Measurements from ENCODE around the gene SCML2. TPM values are rescaled to one million over a fixed set of nuclear protein-coding genes. Genes with fewer than 3 reads are reported as not detected.
"Not testable (repeated sequence)": the region's sequence is repeated elsewhere in the genome, so short reads cannot be mapped to it uniquely, and the experiment has no call there.

The SCML2 gene
- total RNA-seq, 1 experiment from 2014 or later = 5.9 TPM

DNA sequence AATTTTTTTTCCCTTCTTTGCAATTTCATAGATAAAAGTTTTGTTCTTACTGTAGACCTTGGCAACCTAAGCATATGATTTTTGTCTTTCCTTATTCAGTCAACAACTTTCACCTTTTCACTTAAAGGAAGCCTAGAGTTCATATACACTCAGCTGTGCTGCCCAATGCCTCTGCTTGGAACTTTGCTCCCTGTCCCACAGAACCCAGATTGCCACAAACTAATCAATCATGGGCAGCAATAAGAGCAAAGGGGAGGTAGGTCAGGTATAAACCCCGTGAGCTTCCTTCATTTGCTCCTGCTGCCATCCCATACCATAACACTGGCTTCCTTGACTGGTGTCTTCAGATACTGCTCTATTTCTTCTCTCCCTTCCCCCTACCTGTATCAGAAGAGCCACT is 82.8 kb downstream of the SCML2 start:
- DNase-seq (ENCODE audit: low read depth) = no peak

DNA sequence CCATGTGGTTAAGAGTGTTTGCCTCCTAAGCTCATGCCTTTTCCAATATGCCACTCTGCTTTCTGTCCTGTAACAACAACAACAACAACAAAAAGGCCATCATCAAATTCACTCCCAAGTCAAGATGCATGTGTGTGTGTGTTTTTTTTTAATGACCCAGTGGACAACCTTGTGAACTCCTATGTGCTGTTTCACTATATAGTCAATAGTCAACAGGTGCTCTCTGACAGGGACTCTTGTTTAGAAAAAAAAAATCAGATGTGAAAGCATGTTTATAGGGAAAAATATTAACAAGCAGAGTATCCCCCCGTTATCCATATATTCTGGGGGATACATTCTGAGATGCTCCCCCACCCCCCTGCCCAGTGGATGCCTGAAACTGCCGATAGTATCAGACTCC is 83.2 kb downstream of the SCML2 start:
- DNase-seq (ENCODE audit: low read depth) = no peak

DNA sequence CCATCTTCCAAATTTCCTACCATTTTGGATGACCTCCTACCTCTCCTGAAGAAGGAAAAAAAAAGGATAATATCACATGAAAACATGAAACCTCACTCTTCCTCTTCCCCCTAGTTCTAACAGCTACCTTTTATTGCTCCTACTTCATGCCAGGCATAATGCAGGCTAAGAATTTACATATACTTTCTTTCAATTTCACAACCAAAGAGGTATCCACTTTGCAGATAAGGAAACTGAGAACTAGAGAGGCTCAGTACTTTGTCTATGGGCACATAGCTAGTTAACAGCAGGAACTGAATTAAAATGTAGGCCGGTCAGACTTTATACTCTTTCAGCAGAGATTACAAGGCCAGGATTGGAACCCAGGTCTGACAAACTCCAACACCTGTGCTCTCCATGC is 99.4 kb downstream of the SCML2 start:
- no peak for DNase-seq (ENCODE audit: low read depth)

DNA sequence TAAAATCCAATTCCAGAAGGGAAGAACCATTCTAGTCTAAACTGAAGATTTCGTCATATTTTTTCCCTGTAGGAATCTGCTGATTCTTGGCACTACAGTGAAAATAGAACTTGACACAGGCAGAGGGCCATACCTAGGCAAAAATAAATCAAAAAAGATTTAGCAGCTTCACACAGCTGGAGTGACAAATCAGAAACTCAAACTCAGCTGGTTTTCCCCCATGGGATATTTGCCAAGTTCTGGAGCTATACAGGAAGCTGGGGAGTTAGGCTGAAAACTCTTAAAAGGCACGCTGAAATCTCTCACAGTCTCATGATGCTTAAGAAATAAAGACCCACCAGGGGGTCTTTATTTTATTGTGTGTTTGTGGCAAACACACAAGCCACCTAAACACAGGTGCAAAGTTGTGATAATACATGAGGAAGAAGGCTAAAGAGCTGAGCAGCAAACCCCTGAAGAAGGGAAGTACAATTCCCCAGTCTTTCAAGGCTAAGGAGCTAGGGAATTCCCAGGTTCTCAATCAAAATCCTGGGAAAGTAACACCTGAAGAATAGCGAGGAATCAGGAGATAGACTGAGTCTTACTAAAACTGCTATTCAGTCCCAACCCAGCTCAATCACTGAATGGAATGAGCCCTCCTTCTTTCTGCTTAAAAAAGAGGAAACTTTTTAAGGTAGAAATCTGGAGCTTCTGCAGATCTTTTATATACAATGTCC is 101.7 kb downstream of the SCML2 start:
- no peak for DNase-seq (ENCODE audit: low read depth)

DNA sequence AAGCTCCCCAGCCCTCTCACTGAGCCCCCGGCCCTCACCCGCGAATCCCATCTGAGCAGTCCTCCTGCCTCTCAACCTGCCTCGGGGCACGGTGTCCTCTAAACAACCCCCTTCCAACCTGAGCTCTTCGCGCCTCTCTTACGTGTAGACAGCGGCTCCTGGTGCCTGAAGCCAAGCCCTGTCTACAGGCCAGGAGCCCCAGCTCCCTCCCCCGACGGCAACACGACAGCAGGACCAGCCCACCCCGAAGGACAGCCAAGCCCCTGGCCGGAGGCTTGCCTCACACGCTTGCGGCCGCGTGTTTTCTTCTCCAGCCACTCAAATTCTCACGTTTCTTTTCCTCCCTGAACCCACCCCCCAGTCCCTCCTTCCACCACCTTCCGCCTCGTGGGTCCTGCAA is 124.8 kb downstream of the SCML2 start:
- DNase-seq (ENCODE audit: low read depth) = not testable (repeated sequence)

DNA sequence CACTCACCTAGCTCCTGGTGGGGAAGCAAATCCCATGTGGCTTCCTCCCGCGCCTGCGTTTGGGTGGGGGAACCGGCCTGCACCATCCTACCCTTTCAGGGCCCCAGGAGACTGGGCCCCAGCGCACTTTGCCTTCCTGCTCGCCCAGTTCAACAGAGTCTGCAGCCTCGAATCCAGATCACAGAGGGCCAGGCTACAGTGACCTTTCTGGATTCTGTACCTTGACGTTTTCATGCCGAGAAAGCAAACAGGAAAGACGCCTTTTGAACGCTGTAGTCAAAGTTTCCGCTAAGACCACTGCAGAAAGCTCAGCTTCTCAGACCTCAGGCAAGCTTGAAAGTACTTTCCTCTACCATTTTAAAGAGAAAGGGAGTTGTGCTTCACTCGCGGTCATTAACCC is 126.4 kb downstream of the SCML2 start:
- no peak for DNase-seq (ENCODE audit: low read depth)

DNA sequence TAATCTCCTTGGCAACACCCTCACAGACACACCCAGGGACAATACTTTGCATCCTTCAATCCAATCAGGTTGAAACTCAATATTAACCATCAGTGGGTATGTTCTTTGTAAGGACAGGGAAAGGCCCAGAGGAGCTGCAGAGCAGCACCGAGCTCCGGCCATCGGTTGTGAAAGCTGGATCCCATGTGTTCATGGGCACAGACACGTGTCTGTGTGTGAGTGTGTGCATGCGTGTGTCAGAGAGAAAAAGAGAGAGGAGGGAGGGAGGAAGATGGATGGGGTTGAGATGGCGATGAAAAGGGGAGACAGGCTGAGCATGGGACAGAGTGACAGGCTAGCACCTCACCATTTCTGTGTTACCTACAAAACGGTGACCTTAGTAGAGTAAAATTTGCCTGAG is 127.0 kb downstream of the SCML2 start:
- DNase-seq (ENCODE audit: low read depth) = no peak

DNA sequence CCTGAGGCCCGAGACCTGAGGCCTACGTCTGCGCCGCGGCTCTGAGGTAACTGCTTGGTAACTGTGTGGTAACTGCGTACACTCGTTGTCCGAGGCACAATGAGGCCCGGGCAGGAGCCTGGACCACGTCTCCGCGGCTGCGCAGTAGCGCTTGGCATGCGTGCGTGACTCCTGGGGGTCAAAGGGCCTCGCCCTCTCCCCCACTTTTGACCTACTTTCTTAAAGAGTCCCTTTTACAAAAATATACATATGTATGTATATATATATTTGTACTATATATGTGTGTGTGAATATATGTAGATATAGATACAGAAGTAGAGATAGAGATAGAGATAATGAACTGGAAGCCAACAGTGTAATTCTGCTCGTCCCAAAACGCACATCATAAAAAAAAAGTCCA is 133.7 kb downstream of the SCML2 start, which contains the start of gene BEND2:
Gene BEND2, minus strand, starts transcription at position 101 of the 400 bp plus-strand sequence. CDS start 136 bp downstream, outside the sequence.
- no peak for DNase-seq (ENCODE audit: low read depth)

DNA sequence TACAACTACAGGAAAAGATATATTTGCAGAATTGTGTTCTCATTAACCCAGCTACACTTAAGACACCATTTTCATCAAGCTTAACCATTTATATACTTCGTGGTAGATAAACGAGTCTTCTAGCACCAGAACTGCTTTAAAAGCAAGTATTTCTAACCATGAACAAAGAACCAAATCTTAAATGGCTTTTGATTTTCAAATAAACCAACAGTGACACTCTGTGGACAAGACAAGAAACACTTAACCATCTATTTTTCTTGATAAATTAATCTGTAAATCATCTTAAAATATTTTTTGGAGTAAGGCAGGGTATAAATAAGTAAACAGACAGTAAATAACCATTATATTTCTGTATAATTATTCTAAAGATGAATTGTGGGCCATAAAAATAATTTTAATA is 144.0 kb downstream of the SCML2 start:
- no peak for DNase-seq (ENCODE audit: low read depth)

DNA sequence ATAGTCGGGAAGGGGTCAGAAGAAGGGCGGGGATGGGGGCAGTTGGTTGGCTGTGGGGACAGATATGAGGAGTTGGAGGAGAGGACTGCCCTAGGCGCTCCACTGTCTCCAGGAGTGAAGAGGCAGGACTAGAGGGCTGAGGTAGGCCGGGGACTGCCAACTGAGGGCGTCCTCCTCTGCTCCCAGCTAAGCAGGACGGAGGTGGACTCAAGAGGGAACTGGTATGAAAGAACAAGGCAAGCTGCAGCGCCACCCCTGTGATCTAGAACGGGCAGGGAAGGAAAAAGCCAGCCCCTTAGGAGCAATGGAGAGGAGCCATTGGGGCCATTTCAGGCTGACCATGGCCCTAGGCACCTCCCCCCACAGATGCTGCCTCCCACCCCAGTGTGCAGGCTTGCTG is 147.8 kb downstream of the SCML2 start:
- no peak for DNase-seq (ENCODE audit: low read depth)

DNA sequence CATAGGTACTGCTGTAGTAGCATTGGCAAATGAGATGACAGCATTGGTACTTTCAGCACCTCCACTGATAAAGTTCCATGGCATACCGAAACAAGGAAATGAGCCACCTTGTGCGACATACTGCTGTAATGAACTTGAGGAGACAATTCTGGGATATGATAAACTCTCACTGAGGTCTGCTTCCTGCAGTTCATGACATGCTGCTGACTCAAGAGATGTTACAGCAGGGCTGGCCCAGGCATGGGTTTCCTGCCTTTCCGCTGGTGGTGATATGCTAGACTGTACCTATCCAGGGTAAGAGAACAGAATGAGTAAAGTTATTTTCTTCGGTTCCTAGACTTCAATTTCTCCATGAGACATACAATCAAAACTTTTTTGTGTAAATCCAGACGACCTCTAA is 150.9 kb downstream of the SCML2 start:
- peak; percentile 23 for DNase-seq (ENCODE audit: low read depth)

DNA sequence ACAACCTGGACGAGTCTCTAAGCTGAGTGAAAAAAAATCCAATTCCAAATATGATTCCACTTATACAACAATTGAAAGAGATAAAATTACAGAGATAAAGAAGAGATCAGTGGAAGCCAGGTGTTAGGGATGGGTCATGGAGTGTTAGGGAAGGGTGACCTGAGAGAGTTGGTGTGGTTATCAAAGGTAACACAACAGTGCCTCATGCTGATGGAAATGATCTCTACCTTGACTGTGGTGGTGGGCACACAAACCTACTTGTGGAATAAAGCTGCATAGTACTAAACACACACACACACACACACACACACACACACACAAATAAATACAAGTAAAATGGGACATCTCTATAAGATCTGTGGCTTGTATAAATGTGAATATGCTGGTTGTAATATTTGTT is 159.8 kb downstream of the SCML2 start:
- no peak for DNase-seq (ENCODE audit: low read depth)

Small RNA genes lying within 50 kb of the gene (small RNA-seq; reads per million reads assigned to genes)
- gene RF00019 (not detected), gene TMSB10P2 (not detected)

Other genes starting within 250 kb of the SCML2 start
- gene BEND2, start 133.8 kb downstream of the SCML2 start, total RNA-seq (2014; rRNA removed; shearing (Covaris generic)) = not detected in 2 replicates
- 0.60 and 0.87 TPM in 2 replicates for gene CDKL5, start 70.9 kb upstream of the SCML2 start, total RNA-seq (2014; rRNA removed; shearing (Covaris generic))

All from HT1080 (cell line).